Stimulated activated naive CD8-positive, alpha-beta T cell treated with anti-CD3 and anti-CD28 coated beads, Interleukin-15, Interleukin-2, amounts not matched to agents 100 ng/mL and 50 ng/mL, for 24 hours (primary cell): ENCODE results near the gene SH2D4B.
"Not testable (repeated sequence)": the region's sequence is repeated elsewhere in the genome, so short reads cannot be mapped to it uniquely, and the experiment has no call there.

Experiments
- H3K27ac Mint-ChIP-seq: one replicate; pipeline ENCODE4 v1.8.0; 2021; ENCODE audit warnings: mild to moderate bottlenecking, mixed read lengths
- H3K27me3 Mint-ChIP-seq: one replicate; pipeline ENCODE4 v1.8.0; 2021; ENCODE audit warnings: mixed read lengths
- H3K36me3 Mint-ChIP-seq: one replicate; pipeline ENCODE4 v1.8.0; 2021; ENCODE audit warnings: low read depth, mixed read lengths
- H3K4me1 Mint-ChIP-seq: one replicate; pipeline ENCODE4 v1.8.0; 2021; ENCODE audit warnings: low read depth, mixed read lengths
- H3K4me3 Mint-ChIP-seq: one replicate; pipeline ENCODE4 v1.8.0; 2021; ENCODE audit warnings: mild to moderate bottlenecking, mixed read lengths
- H3K9me3 Mint-ChIP-seq: one replicate; pipeline ENCODE4 v1.8.0; 2021; ENCODE audit warnings: mixed read lengths

Gene SH2D4B

DNA sequence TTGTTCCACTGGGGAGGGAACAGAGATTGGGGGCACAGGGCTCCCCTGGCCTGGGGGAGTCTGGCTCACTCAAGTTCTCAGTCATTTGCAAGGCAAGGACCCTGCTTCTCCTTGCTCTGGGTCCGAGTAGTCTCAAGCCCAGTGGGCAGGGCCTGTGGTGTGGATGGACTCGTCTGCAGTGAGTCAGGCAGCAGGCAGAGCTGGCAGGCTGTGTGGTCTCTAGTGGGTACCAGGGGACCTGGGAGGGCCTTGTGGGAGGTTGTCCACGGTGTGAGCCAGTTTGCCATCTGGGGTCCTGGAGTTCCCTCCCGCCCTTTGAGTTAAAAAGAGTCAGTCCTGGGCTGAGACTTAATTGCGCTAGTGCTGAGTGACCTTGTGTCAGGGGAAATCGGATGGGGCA lies 8.8 kb upstream of the SH2D4B start:
- Mint-ChIP-seq H3K4me1 (peaks cover 77% of the 10 kb centered on the region), H3K36me3 (no peaks in the 10 kb centered on the region), H3K27me3 (no peaks in the 10 kb centered on the region), H3K4me3 (no peak overlapping the region), H3K27ac (peak overlapping the region; percentile 61), H3K9me3 (no peaks in the 10 kb centered on the region)

DNA sequence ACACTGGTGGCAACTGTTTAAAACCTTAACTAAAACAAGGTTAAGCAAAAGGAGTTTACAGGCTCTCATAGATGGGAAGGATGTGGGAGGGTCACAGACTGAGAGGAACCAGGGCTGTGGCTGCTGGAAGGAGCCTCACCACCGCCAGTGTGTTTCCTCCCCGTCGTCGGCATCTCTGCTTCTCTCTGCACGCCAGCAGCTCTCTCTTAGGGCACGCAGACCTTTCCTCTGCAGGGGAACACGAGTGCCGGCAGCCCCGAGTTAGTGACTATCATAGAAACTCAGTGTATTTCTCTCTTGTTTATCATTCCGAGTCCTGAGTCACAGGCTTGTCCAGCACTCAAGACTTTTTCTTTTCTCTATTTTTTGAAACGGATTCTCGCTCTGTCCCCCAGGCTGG lies 8.1 kb upstream of the SH2D4B start:
- peak overlapping the region; percentile 61 for H3K27ac Mint-ChIP-seq
- no peaks in the 10 kb centered on the region for H3K9me3 Mint-ChIP-seq
- no peak overlapping the region for H3K4me3 Mint-ChIP-seq
- no peaks in the 10 kb centered on the region for H3K27me3 Mint-ChIP-seq
- no peaks in the 10 kb centered on the region for H3K36me3 Mint-ChIP-seq
- peaks cover 70% of the 10 kb centered on the region for H3K4me1 Mint-ChIP-seq

DNA sequence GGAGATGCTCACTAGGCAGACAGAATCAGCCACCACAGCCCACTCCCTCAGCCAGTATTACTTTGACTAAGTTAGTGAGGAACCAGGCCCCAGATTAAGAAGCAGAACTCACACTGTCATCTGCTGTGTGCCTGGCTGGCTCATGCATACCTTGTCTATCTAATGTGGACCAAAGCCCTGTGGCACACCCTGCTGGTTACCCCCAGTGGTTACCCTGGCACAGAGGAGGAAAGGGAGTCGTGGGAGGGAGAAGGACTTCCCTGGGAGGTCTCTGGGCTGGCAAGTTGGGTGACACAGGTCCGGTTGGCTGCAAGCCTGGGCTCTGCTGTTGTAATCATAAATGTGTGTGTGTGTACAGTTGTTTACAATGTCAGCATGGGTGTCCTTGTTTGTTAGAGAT lies 7.5 kb upstream of the SH2D4B start:
- Mint-ChIP-seq H3K27me3 (no peaks in the 10 kb centered on the region), H3K4me1 (peaks cover 70% of the 10 kb centered on the region), H3K27ac (peak overlapping the region; percentile 61), H3K9me3 (no peaks in the 10 kb centered on the region), H3K36me3 (no peaks in the 10 kb centered on the region), H3K4me3 (peak overlapping the region; percentile 10)

DNA sequence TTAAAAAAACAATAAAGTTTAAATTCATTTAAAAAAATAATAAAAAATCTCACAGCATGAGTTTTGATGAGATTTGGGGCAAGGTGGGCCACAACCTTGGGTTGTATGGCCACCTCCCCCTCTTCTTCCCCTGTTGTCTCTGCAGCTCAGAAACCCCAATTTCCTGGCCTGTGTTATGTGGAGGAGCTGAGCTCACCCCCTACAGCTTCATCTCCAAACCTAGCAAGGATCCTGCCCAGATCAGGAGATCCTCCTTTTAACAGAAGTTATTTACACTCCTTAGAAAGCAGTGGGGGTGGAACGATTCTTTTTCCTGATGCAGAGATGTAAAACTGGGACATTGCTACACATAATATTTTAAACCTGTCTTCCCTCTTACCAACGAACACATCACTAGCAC lies 6.9 kb upstream of the SH2D4B start:
- peaks cover 69% of the 10 kb centered on the region for H3K4me1 Mint-ChIP-seq
- H3K9me3 Mint-ChIP-seq = no peaks in the 10 kb centered on the region
- no peak overlapping the region for H3K4me3 Mint-ChIP-seq
- H3K27ac Mint-ChIP-seq = no peak overlapping the region
- no peaks in the 10 kb centered on the region for H3K36me3 Mint-ChIP-seq
- no peaks in the 10 kb centered on the region for H3K27me3 Mint-ChIP-seq

DNA sequence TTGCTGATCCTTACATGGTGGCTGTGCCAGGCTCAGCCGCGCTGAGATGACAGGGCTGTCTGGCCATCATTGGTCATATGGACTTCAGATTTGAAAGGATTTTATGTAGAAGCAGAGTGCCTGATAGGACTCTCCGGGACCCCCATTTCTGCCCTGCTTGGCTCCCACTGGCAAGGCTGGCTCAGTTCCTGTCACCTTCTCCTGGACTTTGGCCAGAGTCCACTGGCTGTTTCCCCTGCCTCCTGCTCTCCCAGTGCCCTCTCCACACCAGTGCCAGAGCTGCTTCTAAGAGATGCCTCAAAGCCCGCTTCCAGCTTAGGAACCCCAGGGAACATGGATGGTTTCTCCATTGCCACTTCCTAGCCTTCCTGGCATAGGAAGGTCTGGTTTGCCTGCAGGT lies 5.1 kb upstream of the SH2D4B start:
- no peak overlapping the region for H3K4me3 Mint-ChIP-seq
- peaks cover 58% of the 10 kb centered on the region for H3K4me1 Mint-ChIP-seq
- no peaks in the 10 kb centered on the region for H3K9me3 Mint-ChIP-seq
- H3K27me3 Mint-ChIP-seq = no peaks in the 10 kb centered on the region
- no peak overlapping the region for H3K27ac Mint-ChIP-seq
- no peaks in the 10 kb centered on the region for H3K36me3 Mint-ChIP-seq

DNA sequence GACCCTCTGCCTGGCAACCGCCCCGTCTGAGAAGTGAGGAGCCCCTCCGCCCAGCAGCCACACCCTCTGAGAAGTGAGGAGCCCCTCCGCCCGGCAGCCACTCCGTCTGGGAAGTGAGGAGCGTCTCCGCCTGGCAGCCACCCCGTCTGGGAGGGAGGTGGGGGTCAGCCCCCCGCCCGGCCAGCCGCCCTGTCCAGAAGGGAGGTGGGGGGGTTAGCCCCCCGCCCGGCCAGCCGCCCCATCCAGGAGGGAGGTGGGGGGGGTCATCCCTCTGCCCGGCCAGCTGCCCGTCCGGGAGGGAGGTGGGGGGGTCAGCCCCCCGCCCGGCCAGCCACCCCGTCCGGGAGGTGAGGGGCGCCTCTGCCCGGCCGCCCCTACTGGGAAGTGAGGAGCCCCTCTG lies 3.6 kb upstream of the SH2D4B start:
- not testable (repeated sequence) for H3K4me3 Mint-ChIP-seq, H3K9me3 Mint-ChIP-seq, H3K27ac Mint-ChIP-seq, H3K36me3 Mint-ChIP-seq, H3K27me3 Mint-ChIP-seq
- peaks cover 48% of the 10 kb centered on the region for H3K4me1 Mint-ChIP-seq

DNA sequence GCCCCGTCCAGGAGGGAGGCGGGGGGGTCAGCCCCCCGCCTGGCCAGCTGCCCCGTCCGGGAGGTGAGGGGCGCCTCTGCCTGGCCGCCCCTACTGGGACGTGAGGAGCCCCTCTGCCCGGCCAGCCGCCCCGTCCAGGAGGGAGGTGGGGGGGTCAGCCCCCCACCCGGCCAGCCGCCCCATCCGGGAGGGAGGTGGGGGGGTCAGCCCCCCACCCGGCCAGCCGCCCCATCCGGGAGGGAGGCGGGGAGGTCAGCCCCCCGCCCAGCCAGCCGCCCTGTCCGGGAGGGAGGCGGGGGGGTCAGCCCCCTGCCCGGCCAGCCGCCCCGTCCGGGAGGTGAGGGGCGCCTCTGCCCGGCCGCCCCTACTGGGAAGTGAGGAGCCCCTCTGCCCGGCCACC lies 3.1 kb upstream of the SH2D4B start:
- peaks cover 46% of the 10 kb centered on the region for H3K4me1 Mint-ChIP-seq
- H3K27me3 Mint-ChIP-seq, H3K9me3 Mint-ChIP-seq, H3K36me3 Mint-ChIP-seq, H3K4me3 Mint-ChIP-seq, H3K27ac Mint-ChIP-seq: not testable (repeated sequence)

DNA sequence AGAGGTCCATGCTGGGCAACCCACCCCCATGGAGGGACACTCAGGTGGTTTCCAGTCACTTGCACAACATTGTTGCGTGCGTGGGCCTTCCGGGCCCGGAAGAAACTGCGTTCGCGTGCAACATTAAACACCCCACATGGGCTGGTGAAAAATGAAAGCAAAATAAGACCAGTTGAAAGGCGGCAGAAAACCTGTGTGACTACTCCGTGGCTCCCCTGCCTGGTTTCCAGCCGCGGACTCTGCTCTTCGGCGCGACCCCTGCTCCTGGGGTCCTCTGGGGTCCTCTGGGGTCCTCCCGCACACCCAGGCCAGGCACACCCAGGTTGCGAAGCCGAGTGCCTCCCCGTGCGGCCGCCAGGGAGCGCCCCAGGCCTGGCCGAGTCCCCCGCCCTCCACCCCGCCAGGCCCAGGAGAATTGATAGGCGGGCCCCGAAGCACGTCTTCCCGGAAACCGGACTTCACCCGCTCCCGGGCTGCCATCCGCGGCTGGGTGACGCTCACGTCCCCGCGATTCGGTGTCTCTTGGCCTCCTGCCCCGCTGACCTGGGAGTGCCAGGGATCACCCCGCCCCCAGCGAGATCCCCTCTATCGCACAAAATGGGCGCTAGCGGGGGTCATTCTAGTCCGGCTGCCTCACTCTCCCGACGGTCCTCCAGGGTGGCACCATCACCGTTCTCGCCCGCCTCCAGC lies 1.9 kb upstream of the SH2D4B start:
- peak overlapping the region; percentile 85 for H3K4me3 Mint-ChIP-seq
- no peaks in the 10 kb centered on the region for H3K27me3 Mint-ChIP-seq
- no peaks in the 10 kb centered on the region for H3K9me3 Mint-ChIP-seq
- peaks cover 46% of the 10 kb centered on the region for H3K4me1 Mint-ChIP-seq
- no peaks in the 10 kb centered on the region for H3K36me3 Mint-ChIP-seq
- H3K27ac Mint-ChIP-seq = peak overlapping the region; percentile 97

DNA sequence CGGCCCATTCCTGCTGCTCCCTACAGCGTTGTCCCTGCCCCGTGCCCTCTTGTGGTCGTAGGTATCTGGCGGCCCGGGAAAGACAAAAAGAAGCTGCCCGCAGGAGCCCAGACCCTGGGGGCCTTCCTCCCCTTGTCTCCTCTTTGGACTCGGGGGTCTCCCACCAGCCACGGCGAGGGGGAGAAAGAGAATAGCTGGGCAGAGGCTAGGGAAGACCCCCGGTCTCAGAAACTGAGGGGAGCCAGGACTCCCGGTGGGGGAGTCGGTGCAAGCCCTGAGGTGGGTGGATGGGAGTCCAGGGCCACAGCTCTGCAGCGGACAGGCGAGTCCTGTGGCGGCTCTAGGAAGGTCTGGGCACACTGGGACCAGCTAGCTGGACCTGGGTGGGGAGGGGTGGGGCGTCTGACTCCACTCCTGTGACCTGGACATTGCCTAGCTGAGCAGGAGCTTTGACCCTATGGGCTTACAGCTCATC lies 1.3 kb upstream of the SH2D4B start:
- peaks cover 45% of the 10 kb centered on the region for H3K4me1 Mint-ChIP-seq
- H3K4me3 Mint-ChIP-seq = peak overlapping the region; percentile 85

DNA sequence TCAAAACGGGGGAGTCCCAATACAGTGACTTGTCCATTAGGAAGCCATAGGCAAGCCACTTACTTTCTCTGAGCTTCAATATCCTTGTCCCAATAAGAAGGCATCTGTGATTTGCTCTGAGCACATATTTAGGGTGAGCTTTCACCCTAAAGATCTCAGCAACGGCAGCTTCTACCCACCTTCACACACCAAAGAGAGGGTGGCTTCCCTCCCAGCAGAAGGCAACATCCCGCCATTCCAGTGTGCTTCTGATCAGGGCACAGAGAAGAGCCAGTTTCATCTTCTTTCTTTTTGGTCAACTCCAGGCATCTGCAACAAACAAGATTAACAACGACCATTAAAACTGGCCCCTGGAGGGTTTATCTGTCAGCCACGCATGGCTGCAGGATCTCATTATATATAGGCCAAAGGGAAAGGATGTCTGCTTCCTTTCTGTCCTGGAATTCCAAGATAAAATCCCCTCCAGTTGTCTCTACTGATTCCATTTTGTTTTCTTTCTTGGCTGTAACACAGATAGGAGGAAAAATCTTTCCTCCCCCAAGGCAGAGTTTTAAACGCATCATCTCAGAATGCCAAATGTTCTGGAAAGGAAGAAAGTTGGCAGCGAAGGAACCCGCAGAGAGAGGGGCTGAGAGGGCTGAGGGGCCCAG lies 491 bp upstream of the SH2D4B start:
- H3K4me1 Mint-ChIP-seq = peaks cover 37% of the 10 kb centered on the region
- H3K27ac Mint-ChIP-seq = peak overlapping the region; percentile 97
- H3K4me3 Mint-ChIP-seq = peak overlapping the region; percentile 67
- no peaks in the 10 kb centered on the region for H3K36me3 Mint-ChIP-seq
- no peaks in the 10 kb centered on the region for H3K27me3 Mint-ChIP-seq
- no peaks in the 10 kb centered on the region for H3K9me3 Mint-ChIP-seq

More for the DNA sequence above, 1.3 kb upstream of the SH2D4B start:
- Mint-ChIP-seq H3K27me3 (no peaks in the 10 kb centered on the region), H3K36me3 (no peaks in the 10 kb centered on the region), H3K27ac (peak overlapping the region; percentile 97), H3K9me3 (no peaks in the 10 kb centered on the region)

DNA sequence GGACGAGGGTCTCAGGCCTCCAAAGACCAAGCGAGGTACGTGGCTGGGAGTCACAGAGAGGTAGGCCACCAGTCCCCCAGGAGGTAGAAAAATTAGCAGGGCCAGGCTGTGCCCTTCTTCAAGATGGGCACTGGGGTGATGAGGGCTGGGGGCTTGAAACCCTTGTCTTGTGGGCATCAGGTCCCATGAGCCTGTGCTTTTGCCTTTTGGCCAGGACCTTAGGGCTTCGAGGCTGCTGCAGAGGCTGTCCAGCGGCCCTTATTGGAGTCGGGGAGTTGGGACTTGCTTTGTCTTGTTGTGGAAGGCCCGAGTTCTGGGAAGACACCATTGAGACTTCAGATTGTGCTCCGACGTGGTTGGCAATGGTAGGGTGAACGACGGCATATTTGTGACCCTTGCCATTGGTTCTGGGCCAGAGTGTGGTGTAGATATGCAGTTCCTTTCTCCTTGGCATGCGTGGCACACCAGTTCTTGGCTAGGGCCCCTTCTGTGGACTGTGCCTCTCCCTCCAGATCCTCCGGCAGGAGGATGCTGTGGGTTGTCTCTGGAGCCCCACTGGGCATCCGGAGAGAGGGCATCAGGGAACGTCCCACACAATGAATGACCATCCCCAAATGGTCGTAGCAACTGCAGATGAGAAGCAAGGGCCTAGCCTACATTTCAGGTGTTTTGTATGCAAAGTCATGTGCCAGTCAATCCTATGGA lies 931 bp downstream of the SH2D4B start:
- Mint-ChIP-seq H3K27ac (no peak overlapping the region), H3K4me3 (no peak overlapping the region), H3K9me3 (no peaks in the 10 kb centered on the region), H3K27me3 (no peaks in the 10 kb centered on the region), H3K4me1 (peaks cover 31% of the 10 kb centered on the region), H3K36me3 (no peaks in the 10 kb centered on the region)

DNA sequence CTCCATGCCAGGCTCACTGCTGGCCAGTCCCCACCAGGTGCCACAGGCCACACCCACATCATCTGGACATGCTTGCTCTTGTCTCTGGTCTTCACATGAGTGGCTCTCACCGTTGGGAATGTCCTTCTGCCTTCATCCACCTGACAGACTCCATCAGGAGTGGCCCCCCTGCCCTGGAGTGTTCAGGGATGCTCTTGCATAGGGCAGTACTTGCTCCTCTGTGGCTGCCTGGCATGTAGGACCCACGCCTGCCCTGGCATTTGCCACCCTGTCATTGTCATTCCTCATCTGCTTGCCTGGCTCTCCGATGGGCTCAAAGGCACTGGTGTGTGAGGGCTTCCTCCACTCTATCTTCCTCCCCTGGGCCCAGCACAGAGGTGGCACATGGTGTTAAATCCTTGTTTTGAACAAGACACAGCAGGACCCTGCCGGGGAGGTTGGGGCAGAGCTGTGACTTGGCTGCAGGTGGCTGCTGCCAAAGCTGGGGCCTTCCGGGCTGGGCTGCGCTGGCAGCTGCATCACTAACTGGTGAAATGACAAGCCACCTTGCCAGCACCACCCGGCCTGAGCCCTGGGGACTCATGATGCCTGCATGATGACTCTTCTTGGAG lies 1.8 kb downstream of the SH2D4B start:
- H3K9me3 Mint-ChIP-seq = no peaks in the 10 kb centered on the region
- no peaks in the 10 kb centered on the region for H3K36me3 Mint-ChIP-seq
- no peaks in the 10 kb centered on the region for H3K27me3 Mint-ChIP-seq
- H3K4me1 Mint-ChIP-seq = peaks cover 31% of the 10 kb centered on the region
- H3K4me3 Mint-ChIP-seq = no peak overlapping the region
- no peak overlapping the region for H3K27ac Mint-ChIP-seq

DNA sequence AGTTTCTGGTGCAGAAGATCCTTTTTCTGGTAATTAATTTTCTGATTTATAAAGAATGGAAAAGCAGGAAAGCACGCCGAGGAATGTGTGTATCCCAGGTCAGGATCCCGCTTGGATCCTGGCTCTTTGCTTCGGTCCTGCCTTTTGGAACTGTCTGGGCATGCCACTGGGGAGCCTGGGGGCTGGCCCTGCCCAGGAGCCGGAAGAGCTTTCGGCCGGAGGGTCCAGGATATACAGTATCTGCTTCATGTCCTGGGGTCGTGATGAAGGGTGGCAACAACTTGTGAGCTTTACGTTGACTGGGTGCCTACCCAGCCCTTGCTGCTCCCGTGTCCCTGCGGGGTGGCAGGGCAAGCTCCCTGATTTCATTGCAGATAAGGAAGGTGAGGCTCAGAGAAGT lies 2.4 kb downstream of the SH2D4B start:
- H3K36me3 Mint-ChIP-seq = no peaks in the 10 kb centered on the region
- H3K9me3 Mint-ChIP-seq = no peaks in the 10 kb centered on the region
- peaks cover 31% of the 10 kb centered on the region for H3K4me1 Mint-ChIP-seq
- no peak overlapping the region for H3K4me3 Mint-ChIP-seq
- no peaks in the 10 kb centered on the region for H3K27me3 Mint-ChIP-seq
- no peak overlapping the region for H3K27ac Mint-ChIP-seq

DNA sequence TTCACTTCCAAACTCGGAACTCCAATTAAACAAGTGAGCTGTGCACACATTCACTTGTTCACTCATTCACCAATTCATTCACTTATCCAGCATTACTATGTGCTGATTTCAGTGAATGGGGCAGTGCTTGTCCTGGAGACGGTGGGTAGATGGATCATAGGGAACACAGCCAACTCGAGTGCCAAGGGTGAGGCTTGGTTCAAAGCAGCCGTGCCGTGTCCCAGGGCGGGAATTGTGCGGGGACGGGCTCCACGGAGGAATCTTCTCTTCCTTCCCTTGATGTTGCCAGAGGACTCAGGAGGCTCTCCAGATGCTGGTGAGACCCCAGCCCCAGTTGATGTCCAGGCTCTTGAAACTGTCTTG lies 2.9 kb downstream of the SH2D4B start:
- no peaks in the 10 kb centered on the region for H3K9me3 Mint-ChIP-seq
- H3K27ac Mint-ChIP-seq = peak overlapping the region; percentile 41
- no peaks in the 10 kb centered on the region for H3K36me3 Mint-ChIP-seq
- H3K4me1 Mint-ChIP-seq = peaks cover 27% of the 10 kb centered on the region
- no peak overlapping the region for H3K4me3 Mint-ChIP-seq
- no peaks in the 10 kb centered on the region for H3K27me3 Mint-ChIP-seq
